HG03108 (cell line): Measurements from ENCODE around the gene WDR83.
"Not testable (repeated sequence)": the region's sequence is repeated elsewhere in the genome, so short reads cannot be mapped to it uniquely, and the experiment has no call there.

Experiments used
- ATAC-seq: cut with Tn5 transposase; IDR thresholded peaks from one replicate; pipeline ENCODE4 v1.9.1; 2021; ENCODE audit warnings: moderate library complexity; ENCODE audit not compliant: unreplicated experiment

Gene WDR83

DNA sequence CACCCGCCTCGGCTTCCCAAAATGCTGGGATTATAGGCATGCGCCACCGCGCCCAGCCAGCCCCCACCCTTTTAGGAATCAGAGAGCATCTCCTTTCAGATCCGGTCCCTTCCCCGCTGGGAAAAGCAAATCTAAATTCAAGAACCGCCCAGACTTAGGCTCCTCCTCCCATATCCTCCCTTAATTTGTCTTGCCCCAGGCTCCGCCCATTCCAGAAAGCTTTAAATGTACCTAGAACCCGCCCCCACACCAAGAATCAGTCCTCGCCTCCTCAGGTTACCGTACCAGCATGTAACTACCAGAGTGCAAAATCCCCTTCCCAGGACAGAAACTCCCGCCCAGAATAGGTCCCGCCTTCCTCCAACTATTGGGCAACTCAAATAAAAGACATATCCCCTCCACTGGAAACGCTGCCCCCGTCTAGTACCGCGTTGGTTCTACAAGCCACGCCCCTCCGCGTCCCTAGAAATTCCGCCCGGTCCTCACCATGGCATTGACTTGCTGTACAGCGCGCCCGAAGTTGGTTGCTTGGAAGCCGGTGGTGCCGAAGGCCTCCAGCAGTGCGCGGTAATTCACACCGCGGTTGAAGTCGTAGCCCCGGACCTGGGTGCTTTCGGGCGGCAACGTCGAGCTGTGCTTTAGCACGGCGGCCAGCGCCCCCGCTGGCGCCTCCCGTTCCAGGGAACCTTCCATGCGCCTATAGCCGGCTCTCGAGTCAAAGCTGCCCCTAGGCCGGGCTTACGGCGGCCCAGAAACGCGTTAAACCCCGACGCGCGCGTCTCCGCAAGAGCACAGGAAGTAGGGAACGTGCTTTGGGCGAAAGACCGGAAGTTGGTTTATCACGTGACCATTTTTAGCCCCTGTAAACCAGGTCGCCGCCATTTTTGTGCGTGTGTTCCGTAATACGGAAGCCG lies 14.7 kb downstream of the WDR83 start, which contains the start of gene DHPS:
Gene DHPS (minus strand): TSS at position 807 of the 914 bp plus-strand sequence. CDS start 114 bp downstream, at position 693.
- peak; percentile 60 for ATAC-seq

- ATAC-seq = no peak
Measured at GRCh38 chr19:12685831-12686230, 19.2 kb downstream of the WDR83 start.

DNA sequence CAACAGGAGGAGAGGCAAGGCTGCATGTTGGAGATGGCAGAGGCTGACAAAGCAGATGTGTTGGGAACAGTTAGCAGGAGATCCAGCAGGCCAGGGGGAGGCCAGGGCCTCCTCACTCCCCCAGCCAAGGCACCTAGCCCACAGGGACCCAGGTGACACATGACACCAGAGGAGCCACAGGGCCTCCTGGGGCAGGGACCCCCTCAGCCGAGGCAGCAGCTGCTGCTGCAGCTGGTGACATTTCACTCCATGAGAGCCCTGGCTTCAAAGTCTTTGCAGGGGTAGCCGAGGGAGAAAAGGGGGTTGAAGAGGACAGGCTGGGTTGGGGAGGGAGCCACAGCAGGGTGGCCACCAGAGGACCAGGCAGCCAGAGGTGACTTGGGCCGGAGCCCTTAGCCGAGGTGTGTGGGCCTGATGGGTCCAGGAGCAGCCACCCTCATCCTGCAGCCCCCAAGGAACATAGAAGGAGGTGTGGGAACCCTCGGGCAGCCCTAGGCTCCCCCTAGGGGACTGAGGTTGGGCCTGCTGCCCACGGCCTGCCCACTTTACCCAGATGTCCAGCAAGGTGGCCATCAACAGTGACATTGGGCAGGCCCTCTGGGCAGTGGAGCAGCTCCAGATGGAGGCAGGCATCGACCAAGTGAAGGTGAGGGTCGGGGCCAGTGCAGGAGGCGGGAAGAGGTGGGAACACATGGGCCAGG lies 21.0 kb downstream of the WDR83 start, which contains the start of gene GNG14:
Gene GNG14 (plus strand): TSS at position 503 of the 701 bp plus-strand sequence. CDS start 51 bp downstream, at position 554.
- no peak for ATAC-seq

- ATAC-seq = no peak
Measured at GRCh38 chr19:12689012-12689411, 22.4 kb downstream of the WDR83 start.

GRCh38 chr19:12689581-12690216 lies 23.1 kb downstream of the WDR83 start:
- ATAC-seq = no peak

DNA sequence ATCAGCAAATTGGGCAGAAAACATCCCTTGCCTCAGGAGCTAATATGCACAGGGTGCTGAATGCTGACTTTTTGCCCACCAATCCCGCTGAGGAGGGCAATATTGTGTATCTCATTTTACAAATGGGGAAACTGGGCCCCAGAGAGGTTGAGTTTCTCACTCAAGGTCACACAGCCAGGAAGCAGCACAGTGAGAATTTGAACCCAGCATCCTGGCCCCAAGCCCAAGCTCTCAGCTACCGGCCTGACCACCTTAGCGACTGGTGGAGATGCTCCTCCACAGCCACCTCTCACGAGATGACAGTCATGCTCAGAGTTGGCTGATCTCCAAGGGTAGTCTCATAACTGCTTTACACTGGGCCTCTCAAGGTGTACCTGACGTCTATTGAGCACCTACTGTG lies 26.4 kb downstream of the WDR83 start:
- no peak for ATAC-seq

DNA sequence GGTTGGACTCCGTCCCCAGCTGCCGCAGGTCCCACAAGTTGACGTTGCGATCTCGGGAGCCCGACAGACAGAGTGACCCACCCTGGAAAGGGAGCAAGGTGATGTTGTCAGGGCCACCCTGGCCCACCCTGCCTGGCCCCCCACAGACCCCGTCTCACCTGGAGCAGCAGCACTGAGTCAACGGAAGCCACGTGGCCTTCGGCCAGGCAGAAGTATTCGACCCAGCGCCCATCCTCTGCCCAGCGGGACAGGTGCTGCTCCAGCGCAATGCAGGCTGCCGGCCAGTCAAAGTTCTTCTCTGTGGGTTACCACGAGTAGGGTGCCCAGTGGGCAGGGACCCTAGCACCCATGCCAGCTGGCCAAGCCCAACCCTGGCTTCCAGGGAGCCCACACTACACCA lies 28.0 kb downstream of the WDR83 start:
- no peak for ATAC-seq

DNA sequence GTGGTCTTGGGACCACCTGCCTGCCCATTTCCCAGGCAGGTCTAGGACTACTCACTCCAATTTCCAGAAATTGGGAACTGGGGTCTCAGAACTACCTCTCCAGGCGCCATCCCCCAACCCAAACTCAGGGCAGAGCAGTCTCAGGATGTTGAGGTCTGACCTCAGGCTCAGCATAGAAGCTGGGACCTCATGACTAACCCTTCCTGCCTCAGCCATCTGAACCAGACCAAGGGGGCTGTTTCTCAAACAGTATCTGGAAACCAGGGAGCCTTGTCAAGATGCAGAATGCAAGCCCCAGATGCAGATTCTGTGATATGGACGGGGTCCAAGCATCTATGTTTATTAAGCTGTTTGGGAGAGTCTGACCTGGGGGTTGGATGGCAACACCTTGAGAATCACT lies 28.5 kb downstream of the WDR83 start:
- ATAC-seq = no peak

GRCh38 chr19:12695514-12695913 lies 28.9 kb downstream of the WDR83 start:
- ATAC-seq = no peak

DNA sequence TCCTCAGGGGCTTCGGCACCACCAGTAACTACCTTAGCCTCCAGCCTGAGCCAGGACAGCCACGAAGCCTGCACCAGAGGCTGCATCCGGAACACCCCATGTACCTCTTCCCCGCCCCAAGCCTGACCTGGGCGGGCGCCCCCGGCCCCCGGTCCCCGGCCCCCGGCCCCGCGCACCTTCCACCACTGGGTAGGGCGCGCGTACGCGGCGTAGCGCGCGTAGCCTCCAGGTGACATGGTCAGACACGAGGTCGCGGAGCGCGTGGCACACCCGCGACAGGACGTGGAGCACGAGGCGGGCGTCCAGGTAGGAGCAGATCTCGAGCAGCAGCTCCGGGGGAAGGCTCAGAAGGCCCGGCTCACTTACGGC lies 29.4 kb downstream of the WDR83 start:
- peak; percentile 2 for ATAC-seq

DNA sequence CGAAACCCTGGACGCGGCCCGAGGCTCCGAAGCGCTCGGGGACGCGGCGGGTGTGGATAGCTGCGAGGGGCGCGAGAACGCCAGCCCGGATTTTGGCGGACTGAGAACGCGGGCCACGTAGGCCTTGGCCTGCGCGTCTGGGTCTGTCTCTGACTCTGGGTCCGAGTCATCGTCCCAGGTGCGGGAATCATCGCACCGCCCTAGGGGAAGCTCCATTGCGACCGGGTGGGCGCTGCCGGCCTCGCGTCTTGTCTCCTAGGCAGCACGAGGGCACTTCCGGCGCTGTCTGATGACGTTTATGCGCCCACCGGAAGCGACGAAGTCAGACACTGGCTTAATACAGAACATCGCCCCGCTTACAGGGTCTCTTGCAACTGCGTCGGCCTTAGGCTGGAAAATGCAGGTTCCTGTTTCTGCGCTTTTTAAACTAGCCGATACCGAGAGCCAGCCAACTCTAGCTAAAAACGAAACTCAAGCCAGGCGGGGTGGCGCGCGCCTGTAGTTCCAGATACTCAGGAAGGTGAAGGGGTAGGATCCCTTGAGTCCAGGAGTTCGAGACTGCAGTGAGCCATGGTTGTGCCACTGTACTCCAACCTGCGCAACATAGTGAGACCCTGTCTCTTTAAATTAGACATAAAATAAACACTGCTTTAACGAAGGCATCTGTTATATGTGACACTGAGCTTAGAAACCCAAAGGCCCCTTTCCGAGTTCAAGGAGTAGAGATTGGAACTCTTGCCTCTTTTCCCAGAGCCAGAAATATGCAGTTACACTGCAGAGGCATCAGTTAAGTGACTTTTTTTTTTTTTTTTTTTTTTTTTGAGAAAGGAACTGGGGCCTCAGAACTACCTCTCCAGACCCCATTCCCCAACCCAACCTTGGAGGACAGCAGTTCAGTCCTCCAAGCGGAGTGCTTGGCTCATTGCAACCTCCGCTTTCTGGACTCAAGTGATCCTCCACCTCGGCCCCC lies 30.0 kb downstream of the WDR83 start, which contains the start of gene FBXW9:
Gene FBXW9 (minus strand): TSS at position 266 of the 970 bp plus-strand sequence. CDS start 50 bp downstream, at position 216.
- ATAC-seq = peak; percentile 65

- ATAC-seq = not testable (repeated sequence)
Measured at GRCh38 chr19:12697425-12697824, 30.8 kb downstream of the WDR83 start.

- no peak for ATAC-seq
Measured at GRCh38 chr19:12698138-12698537, 31.5 kb downstream of the WDR83 start.

GRCh38 chr19:12701596-12702282 lies 35.1 kb downstream of the WDR83 start:
- ATAC-seq = no peak

DNA sequence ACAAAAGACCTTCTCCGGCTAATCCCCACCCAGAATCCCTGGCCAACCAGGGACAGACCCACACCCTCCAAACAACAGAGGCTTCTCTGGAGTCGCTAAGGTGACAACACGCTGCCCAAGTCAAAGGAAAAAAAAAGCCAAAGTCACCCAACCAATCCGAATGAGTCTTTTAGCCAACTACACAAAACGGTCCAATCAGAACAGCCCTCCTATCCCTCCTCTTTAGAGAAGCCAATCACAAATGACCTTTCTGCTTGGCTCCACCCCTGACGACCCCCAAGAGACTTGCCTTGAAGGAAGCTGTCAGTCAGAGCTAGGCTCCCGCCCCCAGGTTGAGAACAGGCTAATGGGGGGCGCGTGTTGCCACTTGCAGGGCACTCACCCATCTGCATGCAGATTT lies 36.4 kb downstream of the WDR83 start:
- ATAC-seq = no peak

DNA sequence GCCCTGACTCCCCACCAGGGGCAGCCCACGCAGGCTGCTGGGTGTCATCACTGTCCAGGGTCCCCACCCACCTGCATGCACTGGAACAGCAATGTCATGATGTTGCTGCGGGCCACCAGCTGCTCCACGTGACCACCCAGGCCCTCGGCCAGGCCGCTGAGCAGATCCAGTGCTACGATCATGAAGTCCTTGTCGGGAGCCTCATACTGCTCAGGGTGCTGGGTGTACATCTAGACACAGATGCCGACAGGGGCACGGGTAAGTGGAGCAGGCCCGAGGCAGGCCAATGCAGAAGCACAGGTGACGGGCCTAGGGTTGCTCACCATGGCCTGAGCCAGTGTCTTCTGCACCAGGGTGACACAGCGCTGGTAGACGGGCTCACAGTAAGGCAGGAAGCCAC lies 38.6 kb downstream of the WDR83 start:
- no peak for ATAC-seq

- ATAC-seq = no peak
Measured at GRCh38 chr19:12705654-12706331, 39.2 kb downstream of the WDR83 start.

DNA sequence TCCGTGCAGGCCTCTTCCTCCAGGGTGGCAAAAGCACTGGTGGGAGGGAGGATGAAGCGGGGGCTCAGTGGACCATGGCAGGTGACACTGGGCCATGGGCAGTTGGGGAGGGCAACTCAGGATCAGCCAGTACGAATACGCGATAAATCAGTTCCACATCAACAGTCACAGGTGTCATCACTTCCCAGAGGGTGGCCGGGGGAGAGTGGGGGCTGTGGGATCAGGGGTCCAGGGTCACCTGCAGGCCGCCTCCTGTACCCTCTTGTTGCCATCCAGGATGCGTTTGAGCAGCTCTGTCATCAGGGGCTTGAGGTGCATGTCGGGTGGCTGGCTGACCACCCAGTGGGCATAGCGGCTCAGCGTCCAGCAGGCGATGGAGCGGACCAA lies 39.7 kb downstream of the WDR83 start:
- no peak for ATAC-seq

- ATAC-seq = no peak
Measured at GRCh38 chr19:12708641-12709040, 42.0 kb downstream of the WDR83 start.
